Endodermal cell (in vitro differentiated cells): ENCODE data around the gene MICALL2. TPM values are rescaled to one million over a fixed set of nuclear protein-coding genes. Genes with fewer than 3 reads are reported as not detected.

Experiments
- DNase-seq: peaks from one replicate; pipeline ENCODE4 v3.0.0-alpha.2; 2017
- H3K27ac ChIP-seq: 2 replicates; pipeline ENCODE4 v1.5.1; 2013; ENCODE audit warnings: mild to moderate bottlenecking, low read depth, low read length, moderate library complexity
- H3K27me3 ChIP-seq: 2 replicates; pipeline ENCODE4 v1.6.1; 2013; ENCODE audit warnings: mild to moderate bottlenecking, low read length, moderate library complexity; ENCODE audit not compliant: insufficient read depth, control insufficient read depth, poor library complexity, severe bottlenecking
- H3K36me3 ChIP-seq: 2 replicates; pipeline ENCODE4 v1.7.0; 2013; ENCODE audit warnings: mild to moderate bottlenecking, low read length, moderate library complexity; ENCODE audit not compliant: control insufficient read depth, insufficient read depth
- H3K4me1 ChIP-seq: one replicate; pipeline ENCODE4 v1.7.0; 2013; ENCODE audit warnings: low read length; ENCODE audit not compliant: control insufficient read depth, insufficient read depth
- H3K4me3 ChIP-seq: 2 replicates; pipeline ENCODE4 v1.5.1; 2013; ENCODE audit warnings: mild to moderate bottlenecking, low read length, moderate library complexity
- H3K9ac ChIP-seq: 2 replicates; pipeline ENCODE4 v1.6.1; 2013; ENCODE audit warnings: mild to moderate bottlenecking, low read length, moderate library complexity; ENCODE audit not compliant: poor library complexity, severe bottlenecking; ENCODE audit errors: extremely low read depth
- H3K9me3 ChIP-seq: 2 replicates; pipeline ENCODE4 v1.6.1; 2013; ENCODE audit warnings: mild to moderate bottlenecking, low read length, moderate library complexity; ENCODE audit not compliant: control insufficient read depth
- H3K27ac Mint-ChIP-seq: 2 replicates; pipeline ENCODE4 v1.8.0; 2020; ENCODE audit warnings: mixed read lengths
- H3K27me3 Mint-ChIP-seq: 2 replicates; pipeline ENCODE4 v1.8.0; 2021; ENCODE audit warnings: mild to moderate bottlenecking, mixed read lengths; ENCODE audit not compliant: insufficient read depth
- H3K36me3 Mint-ChIP-seq: 2 replicates; pipeline ENCODE4 v1.8.0; 2020; ENCODE audit warnings: low read depth, mixed read lengths
- H3K4me1 Mint-ChIP-seq: 2 replicates; pipeline ENCODE4 v1.8.0; 2020; ENCODE audit warnings: mixed read lengths
- H3K4me3 Mint-ChIP-seq: 2 replicates; pipeline ENCODE4 v1.8.0; 2020; ENCODE audit warnings: mild to moderate bottlenecking, moderate library complexity, mixed read lengths
- H3K9me3 Mint-ChIP-seq: 2 replicates; pipeline ENCODE4 v1.8.0; 2020; ENCODE audit warnings: mild to moderate bottlenecking, mixed read lengths
- CTCF ChIP-seq: fragments of 200-600 bp; sonication (generic); conservative IDR thresholded peaks from 2 replicates; pipeline ENCODE4 v1.5.0; 2021; ENCODE audit warnings: antibody characterized with exemption, mild to moderate bottlenecking
- WGBS, 2 experiments: methylation state at CpG; one replicate each; pipeline versions ENCODE4 v1.1.5 to v1.1.7; 2013; ENCODE audit warnings: missing lambda C conversion rate in 2 of 2, mixed read lengths in 1 of 2; ENCODE audit not compliant: insufficient coverage in 1 of 2, insufficient read length in 1 of 2; 5-methylcytosine and 5-hydroxymethylcytosine counted together
- total RNA-seq, 2 donors: library from RNA; stranded (reverse); fragmentation: NEBNext Ultra II Directional in 1 of 2; extraction: Animal tissue kit (Norgen Biotek cat#: 25700) in 1 of 2; gene quantifications; 2 replicates in 1 of 2; 3 replicates in 1 of 2; pipeline ENCODE4 v1.2.1, GENCODE V29; 2021

MICALL2 gene
- total RNA-seq, 2 donors from 2014 or later: 19.4 to 24.8 TPM

GRCh38 chr7:1403638-1404459, 55.4 kb downstream of the MICALL2 start:
- Mint-ChIP-seq H3K4me1 (peaks cover 4% of the 10 kb centered on the region), H3K27ac (no peak overlapping the region), H3K36me3 (no peaks in the 10 kb centered on the region), H3K4me3 (peak overlapping the region; percentile 33), H3K27me3 (peaks cover 39% of the 10 kb centered on the region), H3K9me3 (peaks cover 8% of the 10 kb centered on the region)
- Histone ChIP-seq H3K9me3 (no peaks in the 10 kb centered on the region), H3K27me3 (peaks cover 52% of the 10 kb centered on the region), H3K9ac (no peak overlapping the region), H3K27ac (peak overlapping the region; percentile 9), H3K4me1 (no peaks in the 10 kb centered on the region), H3K36me3 (no peaks in the 10 kb centered on the region), H3K4me3 (peak overlapping the region; percentile 56)
- no peak for TF ChIP-seq CTCF
- no peak for DNase-seq
- 16 to 24% methylated on average over 12 to 41 of the region's 41 CpGs for WGBS, 2 experiments

- WGBS, 2 experiments: 45 to 67% methylated on average over 6 to 11 of the region's 11 CpGs
- Mint-ChIP-seq H3K4me3 (no peak overlapping the region), H3K4me1 (peaks cover 4% of the 10 kb centered on the region)
Measured at GRCh38 chr7:1402791-1403637, 56.3 kb downstream of the MICALL2 start.

More at GRCh38 chr7:1402791-1403637, 56.3 kb downstream of the MICALL2 start:
- no peaks in the 10 kb centered on the region for H3K9me3 ChIP-seq
- DNase-seq: no peak
- no peak overlapping the region for H3K27ac Mint-ChIP-seq
- no peak overlapping the region for H3K27ac ChIP-seq
- peaks cover 8% of the 10 kb centered on the region for H3K9me3 Mint-ChIP-seq
- H3K36me3 Mint-ChIP-seq: no peaks in the 10 kb centered on the region
- no peaks in the 10 kb centered on the region for H3K4me1 ChIP-seq
- no peaks in the 10 kb centered on the region for H3K36me3 ChIP-seq
- no peak for TF ChIP-seq CTCF
- H3K27me3 Mint-ChIP-seq: peaks cover 39% of the 10 kb centered on the region
- H3K4me3 ChIP-seq: no peak overlapping the region
- peaks cover 52% of the 10 kb centered on the region for H3K27me3 ChIP-seq
- H3K9ac ChIP-seq: no peak overlapping the region
